ENCODE measurements around the gene MSMP. TPM values are rescaled to one million over a fixed set of nuclear protein-coding genes. Genes with fewer than 3 reads are reported as not detected.

The MSMP gene
- total RNA-seq, 6 donors from 2014 or later, result 1.1 to 2.8 TPM; not detected in 4

DNA sequence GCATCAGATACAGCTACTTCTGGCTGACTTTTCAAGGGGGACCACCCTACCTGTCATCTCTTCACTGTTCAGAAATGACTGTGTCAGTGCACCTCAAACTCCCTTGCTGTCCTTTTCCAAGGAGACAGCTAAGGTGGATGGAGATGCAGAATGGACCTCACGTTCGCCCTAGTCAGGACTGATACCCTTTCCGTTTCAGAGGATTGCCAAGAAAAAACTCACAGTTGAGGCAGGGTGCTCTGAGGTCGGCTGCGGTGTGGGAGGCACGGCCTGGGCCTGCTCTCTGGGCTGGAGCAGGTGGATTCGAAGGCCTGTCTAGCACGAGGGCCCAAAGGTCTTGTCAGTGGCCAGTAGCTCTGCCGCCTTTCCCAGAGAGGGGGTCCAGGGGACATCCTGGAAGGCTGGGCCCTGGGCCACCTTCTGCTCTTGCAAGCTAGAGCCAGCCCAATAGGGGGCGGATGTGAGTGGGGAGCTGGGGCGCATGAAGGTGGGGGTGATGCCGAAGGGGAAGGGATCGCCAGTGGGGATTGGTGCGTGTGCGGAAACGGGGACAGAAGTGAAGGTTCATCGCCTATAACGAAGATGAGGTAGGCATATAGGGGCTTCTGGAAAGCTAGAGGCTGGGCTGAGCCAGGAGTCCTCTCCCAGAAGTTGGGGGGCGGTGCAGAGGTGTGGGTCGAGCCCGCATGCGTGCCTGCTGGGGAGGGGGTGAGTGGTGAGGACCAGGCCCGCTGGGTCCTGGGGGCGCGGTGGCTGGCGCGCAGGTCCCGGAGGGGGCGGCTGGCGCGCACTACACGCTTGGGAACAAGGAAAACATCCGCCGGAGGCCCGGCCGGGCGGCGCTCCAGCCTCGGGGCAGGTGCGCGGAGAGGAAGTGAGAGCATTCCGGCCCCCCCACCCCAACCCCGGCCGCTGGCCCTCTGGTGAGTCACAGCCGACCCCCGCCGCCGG is 2.5 kb upstream of the MSMP start:
- ATAC-seq (ENCODE audit: low FRiP score in 2 of 2) (peak; percentile 81 to 84), DNase-seq (peak; percentile 77 to 95)
- TF ChIP-seq POLR2AphosphoS5 (IDR thresholded peaks at IDR 0.05) (no peak), EP300 (IDR thresholded peaks at IDR 0.05) (no peak), POLR2A (IDR thresholded peaks at IDR 0.05) (peak in 2 of 4 donors; percentile 7 to 54)
- TF ChIP-seq, protein P1, sequence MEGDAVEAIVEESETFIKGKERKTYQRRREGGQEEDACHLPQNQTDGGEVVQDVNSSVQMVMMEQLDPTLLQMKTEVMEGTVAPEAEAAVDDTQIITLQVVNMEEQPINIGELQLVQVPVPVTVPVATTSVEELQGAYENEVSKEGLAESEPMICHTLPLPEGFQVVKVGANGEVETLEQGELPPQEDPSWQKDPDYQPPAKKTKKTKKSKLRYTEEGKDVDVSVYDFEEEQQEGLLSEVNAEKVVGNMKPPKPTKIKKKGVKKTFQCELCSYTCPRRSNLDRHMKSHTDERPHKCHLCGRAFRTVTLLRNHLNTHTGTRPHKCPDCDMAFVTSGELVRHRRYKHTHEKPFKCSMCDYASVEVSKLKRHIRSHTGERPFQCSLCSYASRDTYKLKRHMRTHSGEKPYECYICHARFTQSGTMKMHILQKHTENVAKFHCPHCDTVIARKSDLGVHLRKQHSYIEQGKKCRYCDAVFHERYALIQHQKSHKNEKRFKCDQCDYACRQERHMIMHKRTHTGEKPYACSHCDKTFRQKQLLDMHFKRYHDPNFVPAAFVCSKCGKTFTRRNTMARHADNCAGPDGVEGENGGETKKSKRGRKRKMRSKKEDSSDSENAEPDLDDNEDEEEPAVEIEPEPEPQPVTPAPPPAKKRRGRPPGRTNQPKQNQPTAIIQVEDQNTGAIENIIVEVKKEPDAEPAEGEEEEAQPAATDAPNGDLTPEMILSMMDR (IDR thresholded peaks at IDR 0.05), result peak; percentile 58 to 76 (median 66)
- peaks cover 19 to 40% (median 27%) of the 10 kb centered on the region in 4 donors for H3K4me1 ChIP-seq
- 9 to 23% methylated on average over 24 to 47 of the region's 48 CpGs for WGBS, 2 donors
- H3K4me3 ChIP-seq, result peak overlapping the region; percentile 53 to 72 (median 68)
- H3K9me3 ChIP-seq, result no peaks in the 10 kb centered on the region
- H3K36me3 ChIP-seq, result peaks cover 21 to 31% (median 27%) of the 10 kb centered on the region in 4 donors
- H3K27me3 ChIP-seq, result no peaks in the 10 kb centered on the region
- peak overlapping the region; percentile 87 to 95 (median 90) for H3K27ac ChIP-seq

DNA sequence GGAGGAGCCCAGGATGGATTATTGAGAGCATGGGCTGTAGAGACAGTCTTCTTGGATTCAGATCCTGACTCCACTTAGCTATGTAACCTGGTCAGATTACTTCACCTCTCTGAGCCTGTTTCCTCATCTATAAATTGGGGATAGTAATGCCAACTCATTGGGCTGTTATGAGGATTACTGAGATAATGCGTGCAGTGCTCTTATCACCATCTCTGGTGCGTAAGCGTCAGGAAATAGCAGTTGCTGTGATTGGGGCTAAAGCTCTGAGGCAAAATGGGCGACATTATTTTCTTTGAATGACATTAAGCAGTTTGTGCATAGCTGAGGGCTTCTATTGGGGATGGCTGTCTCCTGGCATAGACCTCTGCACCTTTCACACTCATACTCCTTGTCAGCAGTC is 995 bp upstream of the MSMP start:
- Histone ChIP-seq H3K4me1 (peaks cover 28 to 43% (median 32%) of the 10 kb centered on the region in 4 donors), H3K4me3 (no peak overlapping the region), H3K27ac (no peak overlapping the region), H3K27me3 (no peaks in the 10 kb centered on the region), H3K9me3 (no peaks in the 10 kb centered on the region), H3K36me3 (peaks cover 23 to 43% (median 36%) of the 10 kb centered on the region in 4 donors)
- no peak for DNase-seq
- ATAC-seq (ENCODE audit: low FRiP score in 2 of 2), result no peak
- TF ChIP-seq EP300 (IDR thresholded peaks at IDR 0.05) (no peak), POLR2A (IDR thresholded peaks at IDR 0.05) (no peak), POLR2AphosphoS5 (IDR thresholded peaks at IDR 0.05) (no peak)
- TF ChIP-seq, protein P1 (IDR thresholded peaks at IDR 0.05), result no peak
- 89 to 96% methylated on average over 4 of the region's 4 CpGs for WGBS, 2 donors

DNA sequence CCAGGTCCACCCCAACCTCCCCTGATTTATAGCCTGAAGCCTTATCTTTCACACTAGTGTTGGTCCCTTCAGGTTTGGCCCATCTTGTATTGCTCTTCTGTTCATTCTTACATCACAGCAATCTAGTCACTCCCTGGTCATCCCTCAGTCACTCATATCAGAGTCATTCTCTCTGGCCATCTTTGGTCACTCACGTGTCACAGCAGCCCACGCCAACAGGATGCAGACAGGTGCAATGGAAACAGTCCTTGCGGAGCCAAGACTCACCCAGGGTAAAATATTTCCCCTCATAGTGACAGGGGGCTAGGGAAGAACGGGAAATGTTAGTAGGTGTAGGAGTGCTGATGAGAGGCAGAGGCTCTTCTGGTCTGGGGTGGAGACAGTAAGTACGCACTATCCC is 610 bp downstream of the MSMP start:
- Histone ChIP-seq H3K9me3 (no peaks in the 10 kb centered on the region), H3K27ac (peak overlapping the region in 1 of 4 donors; percentile 37), H3K4me1 (peaks cover 26 to 44% (median 33%) of the 10 kb centered on the region in 4 donors), H3K4me3 (no peak overlapping the region), H3K27me3 (no peaks in the 10 kb centered on the region), H3K36me3 (peaks cover 23 to 43% (median 36%) of the 10 kb centered on the region in 4 donors)
- TF ChIP-seq EP300 (IDR thresholded peaks at IDR 0.05) (no peak), POLR2AphosphoS5 (IDR thresholded peaks at IDR 0.05) (no peak), POLR2A (IDR thresholded peaks at IDR 0.05) (no peak)
- TF ChIP-seq, protein P1 (IDR thresholded peaks at IDR 0.05), result no peak
- no peak for ATAC-seq (ENCODE audit: low FRiP score in 2 of 2)
- DNase-seq, result no peak
- WGBS, 2 donors, result 88 to 97% methylated on average over 5 of the region's 5 CpGs

DNA sequence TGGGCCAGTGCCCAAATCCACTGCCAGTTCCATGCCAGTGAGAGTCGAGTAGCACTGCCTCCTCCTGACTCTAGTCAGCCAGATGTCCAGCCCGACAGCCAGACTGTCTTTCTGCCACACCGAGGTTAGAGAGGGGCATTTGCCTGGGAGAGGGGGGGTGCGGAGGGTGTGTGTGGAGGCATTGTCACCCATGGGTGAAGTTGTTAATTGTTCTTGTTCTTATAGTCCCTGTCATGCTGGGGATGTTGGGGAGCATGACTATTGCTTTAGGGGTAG is 3.9 kb downstream of the MSMP start:
- Histone ChIP-seq H3K36me3 (peaks cover 23 to 43% (median 36%) of the 10 kb centered on the region in 4 donors), H3K4me1 (peaks cover 28 to 49% (median 37%) of the 10 kb centered on the region in 4 donors), H3K27ac (peak overlapping the region; percentile 90 to 97 (median 94)), H3K9me3 (no peaks in the 10 kb centered on the region), H3K4me3 (peak overlapping the region in 2 of 4 donors; percentile 87 to 90), H3K27me3 (no peaks in the 10 kb centered on the region)
- TF ChIP-seq POLR2AphosphoS5 (IDR thresholded peaks at IDR 0.05), result no peak
- TF ChIP-seq EP300 (IDR thresholded peaks at IDR 0.05), result no peak
- TF ChIP-seq POLR2A (IDR thresholded peaks at IDR 0.05), result no peak
- TF ChIP-seq, protein P1 (IDR thresholded peaks at IDR 0.05), result no peak
- DNase-seq (no peak), ATAC-seq (ENCODE audit: low FRiP score in 2 of 2) (no peak)
- WGBS, 2 donors, result 66 to 67% methylated on average over 4 of the region's 4 CpGs
